Superior temporal gyrus (tissue), 1 donor: Measurements from ENCODE around the gene CCL25.

Experiments
- DNase-seq: peaks from one replicate; pipeline ENCODE4 v3.0.0-alpha.2; 2016; ENCODE audit errors: extremely low spot score

CCL25 gene

GRCh38 chr19:8109890-8110662 lies 57.5 kb downstream of the CCL25 start:
- DNase-seq: no peak

DNA sequence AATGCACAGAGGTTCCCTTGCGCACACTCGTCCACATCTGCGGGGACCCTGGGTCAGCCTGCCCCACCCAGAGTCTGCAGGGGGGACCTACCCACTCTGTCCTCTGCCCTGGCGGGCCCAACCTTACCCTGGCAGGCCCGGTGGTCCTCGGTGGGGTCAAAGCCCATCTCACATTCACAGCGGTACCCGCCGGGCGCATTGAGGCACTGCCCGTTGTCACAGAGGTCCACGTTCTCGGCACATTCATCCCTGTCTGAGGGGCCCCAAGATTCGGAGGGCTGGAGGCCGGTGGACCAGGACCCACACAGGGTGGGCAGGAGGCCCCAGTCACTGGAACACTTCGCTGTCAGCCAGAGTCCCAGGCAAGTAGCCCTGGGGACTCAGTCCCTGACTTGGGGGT lies 58.4 kb downstream of the CCL25 start:
- no peak for DNase-seq

GRCh38 chr19:8111376-8111775 lies 58.8 kb downstream of the CCL25 start:
- DNase-seq: no peak
